Fibroblast of lung (primary cell): ENCODE measurements around the gene SUPT3H. TPM values are rescaled to one million over a fixed set of nuclear protein-coding genes. Genes with fewer than 3 reads are reported as not detected.
"Not testable (repeated sequence)": the region's sequence is repeated elsewhere in the genome, so short reads cannot be mapped to it uniquely, and the experiment has no call there.

Experiments
- DNase-seq, 2 donors: peaks; one replicate each; pipeline versions ENCODE4 v3.0.0 to v3.0.0-alpha.2; 2010; ENCODE audit warnings: low read depth in 2 of 2
- H2AFZ ChIP-seq: 2 replicates; pipeline ENCODE4 v1.5.1; 2012; ENCODE audit warnings: low read length, control low read depth, inconsistent platforms
- H3K27ac ChIP-seq: 2 replicates; pipeline ENCODE4 v1.5.1; 2011; ENCODE audit warnings: low read length, control low read depth; ENCODE audit not compliant: insufficient read depth
- H3K27me3 ChIP-seq: 2 replicates; pipeline ENCODE4 v1.5.1; 2011; ENCODE audit warnings: mild to moderate bottlenecking, low read length; ENCODE audit not compliant: control insufficient read depth, insufficient read depth
- H3K36me3 ChIP-seq: 2 replicates; pipeline ENCODE4 v1.5.1; 2011; ENCODE audit warnings: low read length; ENCODE audit not compliant: control insufficient read depth, insufficient read depth
- H3K4me1 ChIP-seq: 2 replicates; pipeline ENCODE4 v1.5.1; 2011; ENCODE audit warnings: low read length; ENCODE audit not compliant: control insufficient read depth, insufficient read depth; ENCODE audit errors: extremely low read depth
- H3K4me2 ChIP-seq: 2 replicates; pipeline ENCODE4 v1.5.1; 2011; ENCODE audit warnings: low read length, control low read depth; ENCODE audit not compliant: insufficient read depth; ENCODE audit errors: extremely low read depth
- H3K4me3 ChIP-seq, 4 experiments: fragments of 200-600 bp in 1 of 4; sonication (generic) in 1 of 4; replicated peaks in 1 of 4; 2 replicates each; pipeline ENCODE4 v1.5.1; 2011 to 2016; ENCODE audit warnings: low read length in 4 of 4, low read depth in 3 of 4, mild to moderate bottlenecking in 3 of 4, control low read depth in 2 of 4, inconsistent platforms in 1 of 4, mixed read lengths in 1 of 4; ENCODE audit not compliant: insufficient read depth in 1 of 4; ENCODE audit errors: control extremely low read depth in 1 of 4
- H3K79me2 ChIP-seq: 2 replicates; pipeline ENCODE4 v1.5.1; 2012; ENCODE audit warnings: mild to moderate bottlenecking, low read length, inconsistent platforms; ENCODE audit not compliant: control insufficient read depth, insufficient read depth
- H3K9ac ChIP-seq: 2 replicates; pipeline ENCODE4 v1.5.1; 2011; ENCODE audit warnings: mild to moderate bottlenecking, low read length, control low read depth; ENCODE audit not compliant: insufficient read depth
- H3K9me3 ChIP-seq: 2 replicates; pipeline ENCODE4 v1.5.1; 2012; ENCODE audit warnings: low read depth, low read length; ENCODE audit not compliant: control insufficient read depth, insufficient read depth
- H4K20me1 ChIP-seq: 2 replicates; pipeline ENCODE4 v1.5.1; 2011; ENCODE audit warnings: low read length; ENCODE audit not compliant: control insufficient read depth, insufficient read depth; ENCODE audit errors: extremely low read depth
- EZH2 ChIP-seq: IDR thresholded peaks from 2 replicates; pipeline ENCODE4 v1.5.1; 2012; ENCODE audit warnings: low read length, control low read depth, mild to moderate bottlenecking; ENCODE audit errors: missing control alignments
- polyA plus RNA-seq, 2 donors: library from polyadenylated mRNA; depleted of rRNA in 1 of 2; stranded (reverse) in 1 of 2; unstranded in 1 of 2; fragments of >200 nt; gene quantifications; 2 replicates each; pipeline ENCODE4 v1.2.1, GENCODE V29; 2011 to 2012; ENCODE audit warnings: missing spikeins in 1 of 2
- total RNA-seq: library from RNA; depleted of rRNA; stranded (reverse); fragments of >200 nt; gene quantifications from 2 replicates; pipeline ENCODE4 v1.2.1, GENCODE V29; 2014
- TF ChIP-seq, protein P1 (sequence below), 2 donors: IDR thresholded peaks in 1 of 2; conservative IDR thresholded peaks in 1 of 2; 1 replicate in 1 of 2; 2 replicates in 1 of 2; pipeline ENCODE4 v1.5.1; 2011 to 2012; ENCODE audit warnings: low read length in 2 of 2, control low read depth in 1 of 2, inconsistent platforms in 1 of 2, low read depth in 1 of 2, mild to moderate bottlenecking in 1 of 2

The SUPT3H gene
- total and polyA plus RNA-seq, 2 donors (not counting 1 experiment from before 2014, with no cell fraction given), result 8.3 to 8.5 TPM

DNA sequence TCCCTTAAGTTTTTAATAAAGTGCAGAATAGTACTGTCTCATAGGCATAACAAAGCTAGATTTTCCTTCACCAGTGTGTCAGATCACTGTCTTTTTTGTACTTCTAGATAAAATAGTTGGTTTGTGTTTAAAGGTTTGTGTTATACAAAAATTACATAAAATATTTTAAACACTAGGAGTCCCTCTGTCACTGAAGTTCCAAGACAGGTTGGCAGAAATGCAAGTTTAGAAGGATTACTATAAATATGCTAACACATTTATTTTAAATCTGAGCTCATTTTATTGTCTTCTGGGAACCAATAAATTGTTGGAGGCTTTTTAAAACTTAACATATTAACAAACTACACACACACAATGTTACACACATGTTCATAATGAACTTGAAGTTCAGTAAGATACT lies 80.4 kb downstream of the SUPT3H start:
- no peak overlapping the region for H3K9ac ChIP-seq
- H3K27me3 ChIP-seq, result no peaks in the 10 kb centered on the region
- DNase-seq, result no peak
- no peaks in the 10 kb centered on the region for H3K9me3 ChIP-seq
- H3K36me3 ChIP-seq, result no peaks in the 10 kb centered on the region
- no peaks in the 10 kb centered on the region for H3K4me1 ChIP-seq
- no peak overlapping the region for H2AFZ ChIP-seq
- TF ChIP-seq, protein P1, sequence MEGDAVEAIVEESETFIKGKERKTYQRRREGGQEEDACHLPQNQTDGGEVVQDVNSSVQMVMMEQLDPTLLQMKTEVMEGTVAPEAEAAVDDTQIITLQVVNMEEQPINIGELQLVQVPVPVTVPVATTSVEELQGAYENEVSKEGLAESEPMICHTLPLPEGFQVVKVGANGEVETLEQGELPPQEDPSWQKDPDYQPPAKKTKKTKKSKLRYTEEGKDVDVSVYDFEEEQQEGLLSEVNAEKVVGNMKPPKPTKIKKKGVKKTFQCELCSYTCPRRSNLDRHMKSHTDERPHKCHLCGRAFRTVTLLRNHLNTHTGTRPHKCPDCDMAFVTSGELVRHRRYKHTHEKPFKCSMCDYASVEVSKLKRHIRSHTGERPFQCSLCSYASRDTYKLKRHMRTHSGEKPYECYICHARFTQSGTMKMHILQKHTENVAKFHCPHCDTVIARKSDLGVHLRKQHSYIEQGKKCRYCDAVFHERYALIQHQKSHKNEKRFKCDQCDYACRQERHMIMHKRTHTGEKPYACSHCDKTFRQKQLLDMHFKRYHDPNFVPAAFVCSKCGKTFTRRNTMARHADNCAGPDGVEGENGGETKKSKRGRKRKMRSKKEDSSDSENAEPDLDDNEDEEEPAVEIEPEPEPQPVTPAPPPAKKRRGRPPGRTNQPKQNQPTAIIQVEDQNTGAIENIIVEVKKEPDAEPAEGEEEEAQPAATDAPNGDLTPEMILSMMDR (conservative IDR thresholded peaks at IDR 0.05 in 1 of 2, IDR thresholded peaks at IDR 0.05 in 1 of 2; ENCODE audit: low read depth in 1 of 2, low read length in 2 of 2), result no peak
- TF ChIP-seq EZH2, result no peak
- H3K79me2 ChIP-seq, result no peaks in the 10 kb centered on the region
- no peak overlapping the region for H3K4me3 ChIP-seq
- H3K27ac ChIP-seq, result no peak overlapping the region
- no peaks in the 10 kb centered on the region for H4K20me1 ChIP-seq
- H3K4me2 ChIP-seq, result no peak overlapping the region

DNA sequence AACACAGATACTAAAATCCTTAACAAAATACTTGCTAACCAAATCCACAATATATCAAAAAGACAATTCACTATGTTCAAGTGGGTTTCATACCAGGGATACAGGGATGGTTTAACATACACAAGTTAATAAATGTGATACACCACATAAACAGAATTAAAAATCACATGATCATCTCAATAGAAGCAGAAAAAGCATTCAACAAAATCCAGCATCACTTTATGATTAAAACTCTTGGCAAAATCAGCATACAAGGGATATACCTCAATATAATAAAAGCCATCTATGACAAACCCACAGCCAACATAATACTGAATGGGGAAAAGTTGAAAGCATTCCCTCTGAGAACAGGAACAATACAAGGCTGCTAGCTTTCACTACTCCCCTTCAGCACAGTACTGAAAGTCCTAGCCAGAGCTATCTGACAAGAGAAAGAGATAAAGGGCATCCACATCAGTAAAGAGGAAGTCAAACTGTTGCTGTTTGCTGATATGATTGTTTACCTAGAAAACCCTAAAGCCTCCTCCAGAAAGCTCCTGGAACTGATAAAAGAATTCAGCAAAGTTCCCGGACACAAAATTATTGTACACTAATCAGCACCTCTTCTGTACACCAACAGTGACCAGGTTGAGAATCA lies 83.6 kb downstream of the SUPT3H start:
- not testable (repeated sequence) for H4K20me1 ChIP-seq, H3K27me3 ChIP-seq, H2AFZ ChIP-seq, H3K4me1 ChIP-seq, H3K27ac ChIP-seq, H3K36me3 ChIP-seq, H3K9ac ChIP-seq, DNase-seq, H3K9me3 ChIP-seq, H3K79me2 ChIP-seq, H3K4me2 ChIP-seq, H3K4me3 ChIP-seq

DNA sequence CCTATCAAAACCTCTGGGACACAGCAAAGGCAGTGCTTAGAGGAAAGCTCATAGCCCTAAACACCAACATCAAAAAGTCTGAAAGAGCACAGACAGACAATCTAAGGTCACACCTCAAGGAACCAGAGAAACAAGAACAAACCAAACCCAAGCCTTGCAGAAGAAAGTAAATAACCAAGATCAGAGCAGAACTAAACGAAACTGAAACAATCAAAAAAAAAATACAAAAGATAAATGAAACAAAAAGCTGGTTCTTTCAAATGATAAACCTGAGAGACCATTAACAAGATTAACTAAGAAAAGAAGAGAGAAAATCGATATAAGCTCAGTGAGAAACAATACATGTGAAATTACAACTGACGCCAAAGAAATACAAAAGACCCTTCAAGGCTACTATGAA lies 84.4 kb downstream of the SUPT3H start:
- Histone ChIP-seq H4K20me1 (no peaks in the 10 kb centered on the region), H3K27me3 (no peaks in the 10 kb centered on the region), H3K4me2 (no peak overlapping the region), H3K36me3 (no peaks in the 10 kb centered on the region), H3K9me3 (no peaks in the 10 kb centered on the region), H3K4me1 (no peaks in the 10 kb centered on the region), H3K4me3 (no peak overlapping the region), H3K79me2 (no peaks in the 10 kb centered on the region), H3K9ac (no peak overlapping the region), H3K27ac (no peak overlapping the region), H2AFZ (no peak overlapping the region)
- TF ChIP-seq EZH2, result no peak
- TF ChIP-seq, protein P1 (conservative IDR thresholded peaks at IDR 0.05 in 1 of 2, IDR thresholded peaks at IDR 0.05 in 1 of 2; ENCODE audit: low read depth in 1 of 2, low read length in 2 of 2), result no peak
- DNase-seq, result no peak
